G401 (cell line): ENCODE measurements around the gene IDI1. TPM values are rescaled to one million over a fixed set of nuclear protein-coding genes. Genes with fewer than 3 reads are reported as not detected.

Experiments
- DNase-seq: peaks from one replicate; pipeline ENCODE4 v3.0.0-alpha.2; 2015; ENCODE audit warnings: low spot score
- in situ Hi-C: cut with HindIII; loops from 2 replicates; pipeline ENCODE4 v1.10.0; 2016; ENCODE audit warnings: low sequenced_read_pairs, mixed read lengths
- total RNA-seq: library from RNA; depleted of rRNA; stranded (reverse); fragments of >200 nt; shearing (Covaris generic); gene quantifications from 2 replicates; pipeline ENCODE4 v1.2.3, GENCODE V29; 2014; rRNA removed

Gene IDI1
- 101 and 134 TPM in 2 replicates for total RNA-seq

GRCh38 chr10:1048732-1049424, at the start of gene IDI1:
Gene IDI1 (minus strand): TSS chr10:1049119. CDS start chr10:1049003, 116 bp downstream.
- in situ Hi-C loops, result no loop called here
- DNase-seq, result peak; percentile 99

GRCh38 chr10:1097436-1097835, 48.5 kb upstream of the IDI1 start:
- DNase-seq, result no peak
- in situ Hi-C loops, result no loop called here

GRCh38 chr10:1096287-1096889, 47.5 kb upstream of the IDI1 start:
- no peak for DNase-seq
- in situ Hi-C loops, result no loop called here

- in situ Hi-C loops, result no loop called here
- no peak for DNase-seq
These were observed 46.6 kb upstream of the IDI1 start for GRCh38 chr10:1095498-1095897.

GRCh38 chr10:1094112-1095057, 45.5 kb upstream of the IDI1 start:
- in situ Hi-C loops, result no loop called here
- DNase-seq, result no peak

- no peak for DNase-seq
- in situ Hi-C loops, result no loop called here
These were observed 44.8 kb upstream of the IDI1 start for GRCh38 chr10:1093696-1094095.

GRCh38 chr10:1090696-1091095, 41.8 kb upstream of the IDI1 start:
- in situ Hi-C loops, result no loop called here
- no peak for DNase-seq

GRCh38 chr10:1089017-1089689, 40.2 kb upstream of the IDI1 start:
- in situ Hi-C loops, result no loop called here
- DNase-seq, result no peak

GRCh38 chr10:1086787-1087186, 37.9 kb upstream of the IDI1 start:
- in situ Hi-C loops, result no loop called here
- DNase-seq, result no peak

- no peak for DNase-seq
- in situ Hi-C loops, result no loop called here
These were observed 36.3 kb upstream of the IDI1 start for GRCh38 chr10:1085258-1085657.

- no peak for DNase-seq
These were observed 35.4 kb upstream of the IDI1 start for GRCh38 chr10:1084011-1084950.

GRCh38 chr10:1083581-1083980, 34.7 kb upstream of the IDI1 start:
- DNase-seq, result no peak
- in situ Hi-C loops, result no loop called here

More at GRCh38 chr10:1084011-1084950, 35.4 kb upstream of the IDI1 start:
- in situ Hi-C loops, result no loop called here

- in situ Hi-C loops, result no loop called here
- DNase-seq, result no peak
These were observed 29.7 kb upstream of the IDI1 start for GRCh38 chr10:1078668-1079067.

- DNase-seq, result peak; percentile 17
- in situ Hi-C loops, result no loop called here
These were observed 25.9 kb upstream of the IDI1 start for GRCh38 chr10:1074748-1075308.

- peak; percentile 23 for DNase-seq
These were observed 25.3 kb upstream of the IDI1 start for GRCh38 chr10:1074052-1074747.

GRCh38 chr10:1070919-1071318, 22.0 kb upstream of the IDI1 start:
- no peak for DNase-seq
- in situ Hi-C loops, result no loop called here

More at GRCh38 chr10:1074052-1074747, 25.3 kb upstream of the IDI1 start:
- in situ Hi-C loops, result no loop called here
